Superior temporal gyrus (tissue), 1 donor: ENCODE results near the gene NUDT16.

ENCODE experiments used
- DNase-seq: peaks from one replicate; pipeline ENCODE4 v3.0.0-alpha.2; 2016; ENCODE audit errors: extremely low spot score

NUDT16 gene

DNA sequence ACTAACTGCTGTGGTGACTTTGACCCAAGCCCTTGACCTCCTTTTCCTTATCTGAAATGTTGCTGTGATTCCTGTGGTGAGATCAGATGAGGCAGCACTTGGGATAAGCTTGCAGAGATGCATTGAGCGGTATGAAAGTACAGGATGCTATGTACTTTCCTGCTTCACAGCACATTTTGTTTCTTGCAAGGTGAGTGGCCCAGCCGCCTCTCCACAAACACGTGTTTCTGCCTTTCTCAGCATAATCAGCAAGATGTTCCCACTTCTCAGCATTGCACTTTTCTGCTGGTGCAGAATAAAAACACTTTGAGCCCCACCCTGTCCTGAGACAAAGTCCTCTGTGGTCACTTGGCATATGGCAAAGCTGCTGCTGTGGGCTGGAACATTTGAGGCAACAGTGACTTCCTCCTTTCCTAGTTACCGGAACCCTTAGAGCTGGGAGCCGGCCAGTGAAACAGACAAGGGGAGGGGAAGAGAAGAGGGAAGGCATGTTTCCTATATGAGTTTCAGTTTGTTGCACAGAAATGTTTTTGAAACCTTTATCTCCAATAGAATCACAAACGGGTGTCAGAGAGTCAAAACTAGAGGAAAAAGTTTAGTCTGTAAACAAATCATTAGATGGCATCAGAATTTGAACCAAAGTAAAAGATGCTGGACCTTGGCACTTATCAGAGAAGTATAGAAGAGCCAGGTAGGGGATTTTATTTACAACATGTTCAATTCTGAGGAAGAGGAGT lies 5.0 kb downstream of the NUDT16 start:
- DNase-seq = peak; percentile 43

DNA sequence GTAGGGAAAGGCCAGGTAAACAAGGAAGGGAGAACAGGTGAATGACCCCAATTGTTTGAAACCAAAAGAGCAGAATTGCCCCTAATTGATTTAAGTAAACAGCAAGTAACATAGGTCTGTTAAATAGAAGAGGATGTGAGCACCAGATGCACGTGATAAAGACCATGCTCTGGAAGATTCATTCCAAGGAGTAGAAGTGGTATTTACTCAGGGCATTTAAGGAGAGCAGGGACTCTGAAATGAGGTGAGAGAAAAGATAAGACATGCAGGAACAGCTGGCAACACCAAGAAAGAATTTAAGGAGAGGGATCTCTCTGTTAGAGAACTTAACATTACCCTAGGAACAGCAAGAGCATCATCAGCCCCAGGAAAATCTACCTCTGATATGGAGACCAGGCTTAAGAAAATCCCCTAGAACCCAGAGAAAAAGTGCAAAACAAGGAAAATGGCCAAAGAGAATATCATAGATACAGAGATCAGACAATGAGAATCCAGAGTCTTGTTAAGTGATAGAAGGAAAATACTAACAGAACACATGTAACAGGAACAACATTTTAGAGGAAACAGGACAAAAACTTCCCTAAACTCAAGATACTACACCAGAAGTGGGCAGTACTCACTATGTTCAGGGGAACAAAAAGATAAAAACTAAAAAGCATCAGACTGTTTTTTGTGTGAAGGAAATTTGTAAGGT lies 6.4 kb downstream of the NUDT16 start:
- DNase-seq = no peak

DNA sequence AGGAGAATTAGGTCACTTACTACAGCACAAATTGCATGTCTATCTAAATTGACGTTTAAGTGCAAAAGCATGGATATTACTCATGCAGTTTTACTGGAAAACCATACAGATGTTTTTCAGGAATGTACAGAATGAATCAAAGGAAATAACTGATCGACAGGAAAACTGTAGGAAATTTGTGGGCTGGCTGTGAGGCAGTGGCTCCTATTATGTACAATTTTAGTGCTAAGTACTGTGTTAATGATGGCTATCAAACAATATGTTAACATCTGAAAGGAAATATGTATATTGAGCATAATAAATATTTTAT lies 6.9 kb downstream of the NUDT16 start:
- no peak for DNase-seq

DNA sequence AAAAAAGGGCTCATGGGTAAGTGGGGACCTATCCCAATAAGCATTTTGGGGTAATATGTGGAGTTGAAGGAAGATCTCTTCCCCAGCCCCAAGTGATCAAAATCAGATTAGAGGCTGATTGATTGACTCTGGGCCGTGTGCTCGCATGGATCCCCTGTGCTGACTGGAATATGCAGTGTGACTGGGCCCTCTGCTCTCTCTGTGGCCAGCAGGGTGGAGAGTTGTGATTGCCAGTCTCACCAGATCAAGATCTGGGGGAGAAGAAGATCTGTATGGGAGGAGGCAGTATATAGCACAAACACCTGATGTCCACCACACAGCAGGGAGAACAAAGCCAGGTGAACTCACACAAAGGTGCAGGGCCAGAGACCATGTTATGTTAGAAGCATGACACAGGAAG lies 8.8 kb downstream of the NUDT16 start:
- DNase-seq = no peak

DNA sequence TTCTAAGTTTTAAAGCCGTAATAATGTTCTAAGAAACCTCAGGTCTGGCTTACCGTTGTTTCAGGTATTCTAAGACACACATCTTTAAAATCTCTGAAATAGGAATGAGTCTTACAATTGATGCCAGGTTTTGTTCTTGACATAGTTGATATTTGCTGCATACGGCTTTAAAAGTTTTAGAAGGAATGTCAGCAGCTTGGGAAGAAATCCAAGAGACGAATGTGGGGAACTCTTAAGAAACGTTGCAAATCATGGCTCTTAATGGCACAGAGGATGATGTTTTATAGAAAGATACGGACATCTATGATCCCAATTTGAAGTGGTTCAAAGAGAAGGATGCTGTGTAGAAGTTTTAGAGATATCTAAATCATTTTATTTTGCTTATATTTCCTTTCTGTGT lies 11.5 kb downstream of the NUDT16 start:
- no peak for DNase-seq

DNA sequence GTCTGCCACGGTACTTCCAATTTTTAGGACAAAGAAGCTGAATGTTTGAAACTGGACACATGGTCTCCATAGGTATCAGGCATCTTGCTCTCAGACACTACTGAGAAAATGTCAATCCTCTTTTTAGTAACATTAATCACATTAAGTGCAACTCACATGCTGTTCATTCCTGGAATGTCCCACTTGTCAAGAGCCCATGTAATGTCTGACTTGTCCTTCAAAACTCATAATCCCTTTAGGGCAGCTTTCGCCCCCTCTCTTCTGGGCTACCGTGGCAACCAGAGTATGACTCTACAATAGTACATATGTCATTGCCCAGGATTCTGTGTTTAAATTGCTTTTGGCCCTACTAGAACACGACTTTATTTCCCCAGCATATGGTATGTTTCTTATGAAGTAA lies 12.3 kb downstream of the NUDT16 start:
- no peak for DNase-seq

DNA sequence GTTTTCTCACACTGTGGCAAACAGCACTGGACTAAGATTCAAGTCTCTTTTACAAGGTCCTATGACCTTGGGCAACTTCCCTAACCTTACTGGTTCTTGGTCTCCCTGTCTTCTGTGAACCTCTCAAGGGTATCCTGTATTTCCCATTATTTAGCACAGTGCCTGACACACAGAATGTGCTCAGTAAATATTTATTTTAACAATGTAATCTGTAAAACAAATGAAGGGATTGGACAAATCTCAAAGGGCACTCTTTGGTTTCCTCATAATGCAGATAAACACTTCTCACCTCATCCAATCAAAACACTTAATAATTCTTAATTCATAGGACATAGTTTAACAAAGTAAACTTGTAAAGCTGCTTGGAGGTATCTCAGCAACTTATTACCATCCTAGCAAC lies 12.8 kb downstream of the NUDT16 start:
- no peak for DNase-seq

DNA sequence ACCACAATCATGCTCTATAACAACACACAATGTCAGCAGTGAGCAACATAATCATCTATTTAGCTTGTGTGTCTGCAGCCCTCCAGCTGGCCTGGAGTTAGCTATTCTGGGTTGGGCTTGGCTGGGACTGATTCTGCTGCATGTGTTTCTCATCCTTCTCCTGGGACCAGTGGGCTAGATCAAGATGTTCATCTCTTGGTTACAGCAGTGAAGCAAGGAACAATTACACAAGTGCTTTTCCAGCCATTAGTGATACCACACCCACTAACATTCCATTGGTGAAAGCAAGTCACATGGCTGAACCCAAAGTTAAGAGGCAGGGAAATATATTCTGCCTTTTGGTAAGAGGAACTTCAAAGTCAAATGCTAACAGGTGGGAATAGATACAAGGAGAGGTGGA lies 14.6 kb downstream of the NUDT16 start:
- DNase-seq = no peak

DNA sequence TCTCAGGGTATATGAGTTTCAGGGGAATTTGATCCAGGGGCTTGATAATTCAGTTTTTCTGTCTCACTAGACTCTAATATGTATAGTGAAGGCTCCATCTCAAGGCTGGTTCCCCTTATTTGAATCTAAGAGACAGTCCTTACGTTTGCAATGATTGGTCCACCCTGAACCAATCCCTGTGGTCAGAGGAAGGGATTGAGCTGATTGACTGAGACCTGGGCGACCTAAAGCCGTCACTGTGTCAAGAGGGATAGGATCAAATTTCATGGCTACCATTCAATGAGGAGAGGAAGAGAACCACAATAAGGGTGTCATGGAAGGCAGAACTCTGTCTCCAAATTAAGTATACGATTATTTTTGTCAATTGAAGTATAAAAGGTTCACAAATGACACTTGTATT lies 16.3 kb downstream of the NUDT16 start:
- no peak for DNase-seq

DNA sequence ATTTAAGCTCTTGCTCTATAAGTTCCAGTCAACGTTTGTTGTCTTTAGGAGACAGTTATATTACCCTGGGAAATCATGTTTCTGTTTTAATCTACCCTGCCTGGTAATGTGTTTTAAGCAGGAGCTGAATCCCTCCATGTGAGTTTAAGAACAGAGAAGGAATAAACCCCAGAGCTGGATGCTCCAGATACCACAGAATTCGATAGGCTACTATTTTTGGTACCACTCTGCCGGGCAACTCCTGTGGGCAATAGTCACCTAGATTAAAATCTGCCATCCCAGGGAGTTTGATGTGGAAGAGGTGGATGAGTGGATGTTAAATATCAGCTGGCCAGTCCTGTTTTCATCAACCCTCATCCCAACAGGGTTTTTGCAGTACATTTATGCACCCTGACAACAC lies 20.4 kb downstream of the NUDT16 start:
- DNase-seq = peak; percentile 44

DNA sequence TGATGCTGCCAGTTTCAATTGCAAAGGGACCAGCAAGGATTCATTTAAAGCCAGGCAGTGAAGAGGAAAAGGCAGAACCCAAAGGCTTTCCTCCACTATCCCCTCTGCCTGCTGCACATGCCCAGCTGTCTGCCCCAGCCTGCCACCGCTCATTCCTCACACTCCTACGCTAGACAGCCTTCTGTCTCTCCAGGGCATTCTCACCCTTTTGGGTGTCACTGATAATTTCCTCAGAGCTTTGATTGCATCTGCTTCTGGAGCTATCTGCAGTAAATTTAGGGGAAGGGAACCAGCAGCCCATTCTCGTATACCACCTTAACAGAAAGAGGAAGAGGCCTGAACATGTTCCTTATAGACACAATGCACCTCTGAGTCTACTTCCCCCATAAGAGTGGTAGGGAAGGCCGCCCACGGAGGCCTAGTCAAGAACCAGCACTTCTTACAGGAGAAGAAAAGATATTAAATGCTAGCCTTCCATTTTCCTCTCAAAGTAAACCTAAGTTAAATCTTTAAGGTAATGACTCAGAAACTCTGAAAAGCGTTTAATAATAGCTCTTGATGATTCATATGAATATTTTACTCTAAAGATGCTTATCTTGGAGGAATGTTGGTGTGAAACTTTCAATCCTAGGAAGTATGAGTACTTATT lies 20.9 kb downstream of the NUDT16 start:
- peak; percentile 64 for DNase-seq

DNA sequence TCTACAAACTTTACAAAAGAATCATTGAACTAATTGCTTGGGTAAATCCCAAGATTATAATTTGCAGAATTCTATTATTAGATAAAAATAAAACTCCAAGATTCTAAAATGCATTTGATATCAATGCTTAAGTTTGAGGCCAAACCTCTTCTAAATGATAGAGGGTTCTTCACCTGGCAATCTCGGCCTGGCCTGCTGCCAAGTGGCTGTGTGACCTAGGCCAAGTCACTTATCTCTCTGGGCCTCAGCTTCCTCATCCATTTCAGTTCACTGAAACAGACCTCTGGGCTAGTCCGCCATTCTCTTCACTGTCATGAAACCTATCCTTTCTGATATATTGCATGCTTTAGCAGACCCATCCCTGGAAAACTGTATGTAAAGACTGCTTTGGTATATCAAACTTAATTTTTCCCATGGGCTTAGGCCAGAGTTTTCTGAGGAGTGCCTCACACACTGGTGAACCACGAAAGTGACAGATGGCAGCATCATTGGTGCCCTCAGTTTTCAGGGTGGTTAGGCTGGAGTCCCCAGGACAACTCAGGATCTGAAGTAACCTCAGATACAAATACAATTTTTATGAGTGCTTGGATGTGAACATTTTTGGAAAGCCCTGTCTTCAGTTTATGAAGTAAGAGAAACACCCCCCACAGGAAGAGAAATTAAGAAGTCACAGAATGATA lies 21.8 kb downstream of the NUDT16 start:
- no peak for DNase-seq

DNA sequence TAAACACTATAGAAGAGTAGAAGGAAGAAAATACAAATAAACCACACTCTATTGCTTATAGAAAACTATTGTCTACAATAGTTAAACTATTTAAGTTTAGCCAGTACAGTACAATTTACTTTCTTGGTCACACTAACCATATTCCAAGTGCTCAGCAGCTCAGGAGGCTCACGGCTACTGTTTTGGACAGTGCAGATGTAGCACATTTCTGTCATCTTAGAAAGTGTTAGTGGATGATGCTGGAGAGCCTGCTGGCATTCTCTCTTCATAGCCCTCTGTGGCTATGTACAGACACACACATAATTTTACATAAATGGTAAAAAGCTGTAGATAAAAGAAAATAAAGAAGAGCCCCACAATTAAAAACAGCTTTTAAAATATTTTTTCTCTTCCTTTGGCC lies 23.8 kb downstream of the NUDT16 start:
- DNase-seq = no peak

DNA sequence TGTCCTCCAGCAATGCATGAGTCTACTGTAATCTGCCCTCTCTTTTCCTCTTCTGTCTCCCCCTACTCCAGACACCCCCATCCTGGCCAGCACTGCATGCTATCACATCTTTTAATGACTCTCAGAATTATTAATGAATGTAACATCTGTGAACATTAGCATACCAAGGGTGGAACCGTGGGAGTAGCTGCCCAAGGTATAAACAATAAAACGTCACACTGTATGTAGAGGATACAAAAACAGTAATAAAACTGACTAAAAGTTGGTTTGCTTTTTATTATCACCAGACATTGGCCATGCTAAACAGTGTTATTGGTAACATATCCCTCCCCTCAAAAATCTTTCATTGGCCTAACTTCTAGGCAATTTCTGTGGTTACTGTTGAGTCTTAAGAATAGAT lies 24.7 kb downstream of the NUDT16 start:
- no peak for DNase-seq

DNA sequence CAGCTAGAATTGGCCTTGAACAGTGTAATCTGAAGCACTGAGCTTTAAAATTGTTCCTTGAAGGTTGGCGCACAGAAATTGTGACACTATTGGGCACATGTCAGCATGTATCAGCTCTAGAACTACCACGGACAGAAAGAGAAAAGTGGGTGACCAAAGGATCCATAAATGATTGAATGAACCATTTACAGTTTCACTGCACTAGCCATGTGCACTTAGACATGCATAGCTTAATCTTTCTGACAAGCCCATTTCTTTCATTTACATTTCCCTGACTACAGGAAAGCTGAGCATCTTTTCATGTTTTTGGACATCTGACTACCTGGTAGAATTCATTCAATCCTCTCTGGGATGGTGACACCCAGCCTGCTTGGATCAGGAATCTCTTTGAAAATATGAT lies 36.2 kb downstream of the NUDT16 start:
- no peak for DNase-seq

DNA sequence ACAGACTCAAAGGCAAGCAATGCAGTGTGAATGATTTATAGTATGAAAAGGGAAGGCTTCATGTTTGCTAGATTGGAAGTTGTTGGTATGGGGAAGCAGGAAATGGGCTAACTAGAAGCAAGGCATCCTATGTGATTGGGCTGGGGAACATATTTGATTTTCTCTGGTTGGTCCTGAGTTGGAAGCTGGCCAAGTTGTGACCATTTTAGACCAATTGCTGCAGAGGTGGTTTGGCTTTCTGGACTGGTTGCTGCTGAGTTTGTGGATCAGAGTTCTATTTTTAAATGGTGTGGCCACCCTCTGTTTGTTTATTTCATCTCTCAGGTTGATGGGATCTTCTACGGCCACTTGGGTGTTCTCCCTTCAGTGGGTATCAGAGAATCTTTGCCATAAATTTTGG lies 39.7 kb downstream of the NUDT16 start:
- DNase-seq = no peak

DNA sequence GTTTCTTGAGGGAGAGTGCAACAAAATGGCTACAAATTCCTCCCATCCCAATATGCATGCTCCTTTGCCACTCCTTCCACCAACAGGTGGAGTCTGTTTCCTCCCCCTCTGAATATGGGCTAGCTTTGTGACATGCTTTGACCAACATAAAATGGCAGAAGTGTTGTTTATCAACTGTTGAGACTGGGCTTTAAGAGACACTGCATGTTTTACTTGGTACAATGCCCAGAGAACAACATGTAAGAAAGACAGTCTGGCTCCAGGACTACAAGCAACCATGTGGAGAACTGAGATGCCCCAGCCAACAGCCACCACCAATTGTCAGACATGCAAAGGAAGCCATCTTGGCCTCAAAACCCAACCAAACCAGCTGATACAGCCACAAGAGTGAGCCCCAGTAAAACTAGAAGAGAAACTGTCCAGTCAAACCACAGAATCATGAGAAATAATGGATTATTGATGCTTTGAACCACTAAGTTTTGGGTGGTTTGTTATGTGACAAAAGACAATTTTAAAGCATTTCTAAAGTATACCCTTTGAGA lies 40.5 kb downstream of the NUDT16 start:
- DNase-seq = no peak

DNA sequence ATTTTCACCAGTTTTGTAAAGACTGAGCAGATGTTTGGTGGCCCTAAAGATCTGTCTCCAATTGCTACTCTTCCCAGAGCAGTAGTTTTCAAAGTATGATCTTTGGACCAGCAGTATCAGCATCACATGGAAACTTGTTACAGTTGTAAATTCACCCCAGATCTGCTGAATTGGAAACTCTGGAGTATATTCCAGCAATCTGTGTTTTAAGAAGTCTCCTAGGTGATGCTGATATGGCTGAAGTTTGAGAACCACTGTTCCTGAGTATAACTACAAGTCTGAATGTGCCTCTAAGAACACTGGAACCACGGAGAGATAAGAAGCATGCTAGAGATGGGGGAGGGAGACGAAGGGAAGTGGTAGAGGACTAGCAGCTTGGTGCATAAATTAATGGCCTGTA lies 45.7 kb downstream of the NUDT16 start:
- no peak for DNase-seq

DNA sequence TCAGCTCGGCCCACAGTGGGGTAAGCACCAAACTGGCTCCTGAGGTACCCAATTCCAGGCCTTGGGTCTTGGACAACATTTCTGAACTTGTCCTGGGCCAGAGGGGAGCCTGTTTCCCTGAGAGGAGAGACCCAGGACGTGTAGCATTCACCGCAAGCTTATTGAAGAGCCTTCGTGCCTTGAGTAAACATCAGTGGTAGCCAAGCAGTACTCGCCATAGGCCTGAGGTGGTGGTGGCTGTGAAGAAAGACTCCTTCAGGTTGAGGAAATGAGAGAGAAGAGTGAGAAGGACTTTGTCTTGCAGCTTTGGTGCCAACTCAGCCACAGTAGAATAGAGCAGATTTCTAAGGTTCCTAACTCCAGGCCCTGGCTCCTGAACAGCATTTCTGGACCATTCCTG lies 50.2 kb downstream of the NUDT16 start:
- no peak for DNase-seq

DNA sequence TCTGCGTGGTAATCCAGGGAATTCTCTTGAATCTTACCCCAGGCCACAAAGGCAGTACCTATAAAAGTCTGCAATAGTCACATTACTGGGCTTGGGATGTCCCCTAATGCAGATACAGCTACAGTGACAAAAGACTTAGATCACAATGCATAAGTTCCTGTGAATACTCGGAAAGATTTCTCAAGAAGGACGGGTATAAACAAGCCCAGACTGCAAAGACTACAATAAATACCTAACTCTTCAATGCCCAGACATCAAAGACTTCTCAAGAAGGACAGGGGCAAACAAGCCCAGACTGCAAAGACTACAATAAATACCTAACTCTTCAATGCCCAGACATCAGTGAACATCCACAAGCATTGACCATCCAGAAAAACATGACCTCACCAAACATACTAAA lies 50.9 kb downstream of the NUDT16 start:
- DNase-seq = no peak

DNA sequence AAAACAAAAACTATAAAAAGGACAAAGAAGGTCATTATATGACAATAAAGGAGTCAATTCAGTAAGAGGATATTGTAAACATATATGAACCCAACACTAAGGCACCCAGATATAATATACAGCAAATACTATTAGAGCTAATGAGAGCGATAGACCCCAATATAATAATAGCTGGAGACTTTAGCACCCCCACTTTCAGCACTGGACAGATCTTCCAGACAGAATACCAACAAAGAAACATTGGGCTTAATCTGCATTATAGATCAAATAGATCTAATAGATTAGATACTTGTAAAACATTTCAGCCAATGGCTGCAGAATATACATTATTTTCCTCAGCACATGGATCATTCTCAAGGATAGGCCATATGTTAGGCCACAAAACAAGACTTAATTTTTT lies 53.4 kb downstream of the NUDT16 start:
- no peak for DNase-seq
